ENCODE measurements around the gene ITGB2.
A peak's percentile ranks its signal among the peaks of the same experiment; 100 is the strongest.
"Not testable (repeated sequence)": the region's sequence is repeated elsewhere in the genome, so short reads cannot be mapped to it uniquely, and the experiment has no call there.

ITGB2 gene

GRCh38 chr21:44884097-44884496 lies 36.6 kb downstream of the ITGB2 start:
- DNase-seq (ENCODE audit: low spot score): no peak

- no peak for DNase-seq (ENCODE audit: low spot score)
These were observed 37.4 kb downstream of the ITGB2 start for GRCh38 chr21:44883250-44883649.

GRCh38 chr21:44881198-44881872 lies 39.4 kb downstream of the ITGB2 start:
- DNase-seq (ENCODE audit: low spot score): peak; percentile 76

- DNase-seq (ENCODE audit: low spot score): peak; percentile 53
These were observed 40.1 kb downstream of the ITGB2 start for GRCh38 chr21:44880405-44881197.

- not testable (repeated sequence) for DNase-seq (ENCODE audit: low spot score)
These were observed 41.5 kb downstream of the ITGB2 start for GRCh38 chr21:44879238-44879637.

- DNase-seq (ENCODE audit: low spot score): no peak
These were observed 42.4 kb downstream of the ITGB2 start for GRCh38 chr21:44878053-44878982.

- DNase-seq (ENCODE audit: low spot score): no peak
These were observed 43.7 kb downstream of the ITGB2 start for GRCh38 chr21:44876849-44877575.

- peak; percentile 59 for DNase-seq (ENCODE audit: low spot score)
These were observed 45.4 kb downstream of the ITGB2 start for GRCh38 chr21:44875316-44875700.

GRCh38 chr21:44874497-44875315 lies 46.0 kb downstream of the ITGB2 start:
- DNase-seq (ENCODE audit: low spot score): peak; percentile 56

GRCh38 chr21:44874240-44874496 lies 46.5 kb downstream of the ITGB2 start:
- no peak for DNase-seq (ENCODE audit: low spot score)

- peak; percentile 100 for DNase-seq (ENCODE audit: low spot score)
These were observed 47.1 kb downstream of the ITGB2 start, which contains the start of gene PTTG1IP for GRCh38 chr21:44873356-44874239. Gene PTTG1IP (minus strand): TSS chr21:44873690. CDS start chr21:44873616, 74 bp downstream.

GRCh38 chr21:44872649-44873355 lies 47.9 kb downstream of the ITGB2 start:
- DNase-seq (ENCODE audit: low spot score): peak; percentile 29

GRCh38 chr21:44872323-44872648 lies 48.4 kb downstream of the ITGB2 start:
- DNase-seq (ENCODE audit: low spot score): no peak

- peak; percentile 83 for DNase-seq (ENCODE audit: low spot score)
These were observed 49.0 kb downstream of the ITGB2 start for GRCh38 chr21:44871576-44872269.

- no peak for DNase-seq (ENCODE audit: low spot score)
These were observed 49.8 kb downstream of the ITGB2 start for GRCh38 chr21:44870748-44871495.

- DNase-seq (ENCODE audit: low spot score): peak; percentile 85
These were observed 50.6 kb downstream of the ITGB2 start for GRCh38 chr21:44869781-44870747.

- DNase-seq (ENCODE audit: low spot score): no peak
These were observed 52.0 kb downstream of the ITGB2 start for GRCh38 chr21:44868707-44869106.
